ENCODE results near the gene ARMH4. TPM values are rescaled to one million over a fixed set of nuclear protein-coding genes. Genes with fewer than 3 reads are reported as not detected.
A peak's percentile ranks its signal among the peaks of the same experiment; 100 is the strongest.

The ARMH4 gene
- total RNA-seq, 1 experiment from 2014 or later, result 42.6 TPM

- H3K27me3 ChIP-seq (ENCODE audit: insufficient read depth, low read length), result no peaks in the 10 kb centered on the region
- no peak overlapping the region for H3K18ac ChIP-seq (ENCODE audit: insufficient read length, low read depth, low read length)
- H3K9ac ChIP-seq (ENCODE audit: extremely low read depth, insufficient read length, low read length), result no peak overlapping the region
- H3K27ac ChIP-seq (ENCODE audit: insufficient read length, low read depth, low read length), result no peak overlapping the region
- H4K91ac ChIP-seq (ENCODE audit: insufficient read length, low read depth, low read length), result no peak overlapping the region
- no peak overlapping the region for H3K23ac ChIP-seq (ENCODE audit: insufficient read length, low read depth, low read length)
- no peak overlapping the region for H4K8ac ChIP-seq (replicated peaks; ENCODE audit: insufficient read length, low read depth, low read length)
- no peak overlapping the region for H3K14ac ChIP-seq (ENCODE audit: insufficient read depth, low read length)
- H2AK5ac ChIP-seq (ENCODE audit: insufficient read length, low read length), result no peak overlapping the region
- no CpG with 5 or more reads among the region's 16 CpGs for WGBS (ENCODE audit: extremely low coverage, insufficient read length, low lambda C conversion rate)
- no peak overlapping the region for H2BK5ac ChIP-seq (ENCODE audit: insufficient read length, low read length)
- Mint-ChIP-seq H3K9me3 (peaks cover 0 to 5% of the 10 kb centered on the region in 2 experiments; a peak in 3 of 5 replicates), H3K4me3 (no peak overlapping the region), H3K27me3 (ENCODE audit: low read depth) (no peaks in the 10 kb centered on the region; the same call in 1 of the 2 replicates), H3K4me1 (peaks cover 25 to 29% of the 10 kb centered on the region in 2 experiments), H3K27ac (peak overlapping the region in 1 of 3 experiments; percentile 27; a peak in 2 of 7 replicates), H3K36me3 (ENCODE audit: insufficient read depth in 1 of 3, low read depth in 3 of 3) (peaks cover 0 to 2% (median 0%) of the 10 kb centered on the region in 3 experiments; a peak in 2 of 7 replicates)
- DNase-seq, result no peak
- H3K79me2 ChIP-seq (ENCODE audit: insufficient read depth, low read length), result no peaks in the 10 kb centered on the region
- H2BK15ac ChIP-seq (ENCODE audit: low read depth, low read length), result no peak overlapping the region
- no peak overlapping the region for H2BK12ac ChIP-seq (ENCODE audit: insufficient read length, low read depth, low read length)
- no peak overlapping the region for H3K4ac ChIP-seq (ENCODE audit: low read depth, low read length)
- TF ChIP-seq CTCF (conservative IDR thresholded peaks at IDR 0.05), result no peak
- no peak overlapping the region for H2BK20ac ChIP-seq (ENCODE audit: low read depth, low read length, poor library complexity, severe bottlenecking)
- H3K56ac ChIP-seq (ENCODE audit: insufficient read length, low read depth, low read length), result no peak overlapping the region
- H2AFZ ChIP-seq (ENCODE audit: low read length), result no peak overlapping the region
- no peaks in the 10 kb centered on the region for H3K23me2 ChIP-seq (ENCODE audit: insufficient read length, low read depth, low read length, poor library complexity, severe bottlenecking)
- H3K9me3 ChIP-seq (ENCODE audit: control insufficient read depth, low read depth, low read length), result no peaks in the 10 kb centered on the region
- no peak overlapping the region for H3K4me2 ChIP-seq (ENCODE audit: insufficient read depth, insufficient read length, low read length)
- no peaks in the 10 kb centered on the region; the same call in 1 of the 2 replicates for H3K4me1 ChIP-seq (ENCODE audit: insufficient read depth, low read length)
- H4K5ac ChIP-seq (ENCODE audit: insufficient read length, low read depth, low read length), result no peak overlapping the region
- H3K79me1 ChIP-seq (ENCODE audit: insufficient read depth, low read depth, low read length, poor library complexity, severe bottlenecking), result no peaks in the 10 kb centered on the region
- H3T11ph ChIP-seq (ENCODE audit: low read length), result no peak overlapping the region
- H2BK120ac ChIP-seq (ENCODE audit: low read depth, low read length, poor library complexity, severe bottlenecking), result no peak overlapping the region
- no peaks in the 10 kb centered on the region for H4K20me1 ChIP-seq (ENCODE audit: control insufficient read depth, insufficient read depth, insufficient read length)
Observed at GRCh38 chr14:57960946-57961785, 190.8 kb downstream of the ARMH4 start.

Data from H9 (cell line).